Stimulated activated CD4-positive, alpha-beta T cell treated with anti-CD3 and anti-CD28 coated beads, Interleukin-4, amount 100 ng/mL, for 4 hours (primary cell): ENCODE data around the gene ADGRA1.
"Not testable (repeated sequence)": the region's sequence is repeated elsewhere in the genome, so short reads cannot be mapped to it uniquely, and the experiment has no call there.

Experiments
- DNase-seq, 2 experiments: peaks; one replicate each; pipeline ENCODE4 v3.0.0-alpha.2; 2020

ADGRA1 gene, protein sequence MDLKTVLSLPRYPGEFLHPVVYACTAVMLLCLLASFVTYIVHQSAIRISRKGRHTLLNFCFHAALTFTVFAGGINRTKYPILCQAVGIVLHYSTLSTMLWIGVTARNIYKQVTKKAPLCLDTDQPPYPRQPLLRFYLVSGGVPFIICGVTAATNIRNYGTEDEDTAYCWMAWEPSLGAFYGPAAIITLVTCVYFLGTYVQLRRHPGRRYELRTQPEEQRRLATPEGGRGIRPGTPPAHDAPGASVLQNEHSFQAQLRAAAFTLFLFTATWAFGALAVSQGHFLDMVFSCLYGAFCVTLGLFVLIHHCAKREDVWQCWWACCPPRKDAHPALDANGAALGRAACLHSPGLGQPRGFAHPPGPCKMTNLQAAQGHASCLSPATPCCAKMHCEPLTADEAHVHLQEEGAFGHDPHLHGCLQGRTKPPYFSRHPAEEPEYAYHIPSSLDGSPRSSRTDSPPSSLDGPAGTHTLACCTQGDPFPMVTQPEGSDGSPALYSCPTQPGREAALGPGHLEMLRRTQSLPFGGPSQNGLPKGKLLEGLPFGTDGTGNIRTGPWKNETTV

DNA sequence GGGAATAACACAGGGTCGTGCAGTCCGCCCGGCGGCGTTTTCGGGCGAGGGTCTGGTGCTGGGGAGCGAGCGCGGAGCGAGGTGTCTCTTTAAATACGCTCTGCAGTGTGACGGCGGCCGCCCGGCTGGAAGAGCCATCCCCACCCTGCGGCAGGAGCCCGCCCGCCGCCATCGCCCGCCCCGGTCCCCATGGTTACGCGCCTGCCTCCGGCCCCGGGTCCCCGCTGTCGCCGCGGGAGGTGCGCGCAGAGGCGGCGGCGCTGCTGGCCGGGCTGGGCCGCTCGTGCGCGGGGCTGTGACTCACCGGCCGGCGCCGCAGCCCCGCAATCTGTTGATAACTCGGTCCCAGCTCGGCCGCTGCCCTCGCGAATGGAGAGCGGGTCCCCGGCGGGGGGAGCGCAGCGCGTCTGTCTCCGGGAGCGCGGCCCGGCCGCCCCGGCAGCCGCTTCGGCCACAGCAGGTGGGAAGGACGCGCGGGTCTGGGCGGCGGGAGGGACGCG lies at the start of gene ADGRA1:
ADGRA1 (plus strand) TSS at position 246 of the 500 bp plus-strand sequence. CDS start 986 bp downstream, outside the sequence.
- no peak for DNase-seq

DNA sequence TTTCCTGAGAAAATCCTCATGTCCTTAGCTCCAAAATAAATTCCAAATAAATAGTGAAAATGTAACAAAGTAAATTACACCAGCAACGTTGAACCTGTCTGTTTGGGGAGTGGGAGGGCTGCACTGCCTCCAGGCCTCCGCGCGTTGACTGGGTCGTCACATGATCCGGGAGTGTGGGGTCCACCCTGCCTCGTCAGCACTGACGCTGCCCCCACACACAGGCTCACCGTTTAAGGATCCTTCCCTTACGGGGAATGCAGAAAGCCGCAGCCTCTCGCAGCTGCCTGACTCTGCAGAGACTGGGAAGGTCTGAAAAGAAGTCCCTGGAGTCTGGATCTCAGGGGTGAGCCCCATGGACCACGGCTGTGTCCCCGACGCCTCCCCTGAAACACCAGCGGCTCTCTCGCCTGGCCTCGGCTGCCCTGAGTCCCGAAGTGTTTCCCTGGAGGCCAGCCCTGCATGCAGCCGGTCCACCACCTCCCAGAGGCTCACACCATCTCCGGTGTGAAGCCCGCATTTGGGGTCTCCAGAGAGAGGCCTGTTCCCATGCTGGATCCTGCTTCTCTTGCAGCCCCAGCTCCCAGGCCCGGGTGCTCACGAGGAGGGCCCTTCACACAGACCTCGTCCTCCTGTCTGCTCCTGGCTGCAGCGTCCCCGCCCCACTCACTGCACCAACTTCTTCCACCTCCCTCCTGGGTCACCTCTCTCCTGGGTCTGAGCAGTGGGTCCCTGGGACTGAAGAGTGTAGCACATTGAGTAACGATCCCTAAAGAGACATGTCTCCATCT lies 49.5 kb upstream of the ADGRA1 start:
- no peak for DNase-seq

DNA sequence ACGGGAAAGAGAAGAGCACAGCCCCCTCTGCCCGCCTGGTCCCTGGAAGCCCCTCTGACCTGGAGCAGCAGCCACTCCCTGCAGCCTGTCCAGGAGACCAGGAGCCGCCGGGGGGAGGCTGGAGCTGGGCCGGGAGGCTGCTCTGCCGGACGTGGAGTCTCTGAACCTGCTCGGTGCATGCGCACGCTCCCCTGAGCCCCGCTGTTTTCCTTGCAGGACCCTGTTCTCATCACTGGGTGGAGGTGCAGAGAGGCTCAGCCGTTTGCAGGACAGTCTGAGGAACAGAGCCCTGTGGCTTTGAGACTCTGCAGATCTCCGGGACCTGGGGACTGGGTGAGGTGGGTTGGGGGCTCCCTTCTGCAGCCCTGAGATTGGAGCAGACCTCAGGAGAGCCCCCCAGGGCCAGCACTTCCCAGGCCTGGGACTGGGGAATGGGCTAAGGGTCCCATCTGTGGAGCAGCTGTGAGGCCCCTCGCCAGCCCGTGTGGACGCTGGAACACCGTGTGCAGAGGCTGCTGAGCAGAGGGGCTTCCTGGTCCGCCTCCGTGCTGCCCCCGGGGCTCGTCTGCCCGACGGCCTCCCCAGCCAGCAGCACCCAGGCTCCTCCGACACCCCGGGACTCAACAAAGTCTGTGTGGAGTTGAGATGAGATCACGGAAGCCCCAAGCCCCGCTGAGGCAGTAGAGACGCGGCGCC lies 48.5 kb upstream of the ADGRA1 start:
- no peak for DNase-seq

DNA sequence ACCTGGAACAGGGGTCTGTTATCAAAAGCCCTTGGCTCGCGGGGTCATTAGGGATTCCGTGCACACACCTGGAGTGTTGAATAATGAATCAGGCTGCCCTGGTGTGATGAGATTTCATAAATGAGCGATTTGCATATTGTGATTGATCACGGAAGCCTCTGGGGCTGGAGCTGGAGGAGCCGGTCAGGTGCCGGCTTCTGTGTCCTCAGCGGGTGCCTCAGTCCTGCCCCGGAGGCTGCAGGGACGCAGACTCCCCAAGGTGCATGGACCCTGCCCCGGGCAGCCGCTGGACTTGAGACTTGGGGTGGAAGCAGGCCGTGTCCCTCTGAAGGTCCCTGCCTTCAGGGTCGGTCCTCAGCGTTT lies 47.9 kb upstream of the ADGRA1 start:
- no peak for DNase-seq

DNA sequence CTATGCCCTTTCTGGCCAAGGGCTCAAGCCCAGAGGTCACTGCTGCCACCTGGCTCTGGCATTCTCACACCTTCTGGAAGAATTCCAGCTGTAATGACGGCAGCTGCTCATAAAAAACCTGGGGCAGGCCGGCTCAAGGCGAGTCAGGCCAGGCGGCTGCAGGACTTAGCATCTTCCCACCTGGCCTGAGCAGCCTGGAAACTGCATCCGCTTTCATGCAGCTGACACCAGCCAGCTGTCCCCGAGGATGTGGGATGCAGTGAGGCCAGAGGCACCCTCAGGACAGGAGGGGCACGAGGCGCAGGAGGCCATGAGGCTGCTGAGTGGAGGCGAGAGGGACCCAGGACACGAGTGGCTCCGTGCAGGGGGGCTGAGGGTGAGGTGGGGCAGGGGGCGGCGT lies 47.5 kb upstream of the ADGRA1 start:
- no peak for DNase-seq

DNA sequence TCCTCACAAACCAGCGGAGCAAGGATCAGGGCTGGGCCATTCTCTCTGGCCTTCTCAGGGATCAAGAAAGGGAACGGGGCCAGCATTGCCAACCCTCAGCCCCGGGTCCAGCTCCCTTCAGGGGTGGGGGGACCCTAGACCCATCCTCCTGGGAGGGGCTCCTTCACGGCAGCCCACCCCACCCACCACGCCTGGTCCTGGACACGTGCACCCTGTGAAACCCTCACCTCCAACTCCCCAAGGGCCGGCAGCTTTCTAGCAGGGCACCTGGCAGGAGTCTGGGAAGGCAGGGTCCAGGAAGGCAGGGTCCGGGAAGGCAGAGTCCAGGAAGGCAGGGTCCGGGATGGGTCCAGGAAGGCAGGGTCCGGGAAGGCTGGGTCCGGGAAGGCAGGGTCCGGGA lies 46.6 kb upstream of the ADGRA1 start:
- no peak for DNase-seq

DNA sequence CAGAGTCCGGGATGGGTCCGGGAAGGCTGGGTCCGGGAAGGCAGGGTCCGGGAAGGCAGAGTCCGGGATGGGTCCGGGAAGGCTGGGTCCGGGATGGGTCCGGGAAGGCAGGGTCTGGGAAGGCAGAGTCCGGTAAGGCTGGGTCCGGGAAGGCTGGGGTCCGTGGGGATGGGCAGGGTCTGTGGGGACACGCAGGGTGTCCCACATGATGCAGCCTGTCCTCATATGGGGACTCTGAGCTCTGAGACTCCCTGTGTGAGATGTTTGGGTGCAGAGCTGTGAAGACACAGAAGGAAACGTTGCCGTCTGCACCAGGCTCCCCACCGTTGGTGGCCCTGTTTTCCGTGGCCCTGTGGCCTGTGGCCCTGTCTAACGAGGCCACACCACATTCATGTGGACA lies 45.7 kb upstream of the ADGRA1 start:
- no peak for DNase-seq

DNA sequence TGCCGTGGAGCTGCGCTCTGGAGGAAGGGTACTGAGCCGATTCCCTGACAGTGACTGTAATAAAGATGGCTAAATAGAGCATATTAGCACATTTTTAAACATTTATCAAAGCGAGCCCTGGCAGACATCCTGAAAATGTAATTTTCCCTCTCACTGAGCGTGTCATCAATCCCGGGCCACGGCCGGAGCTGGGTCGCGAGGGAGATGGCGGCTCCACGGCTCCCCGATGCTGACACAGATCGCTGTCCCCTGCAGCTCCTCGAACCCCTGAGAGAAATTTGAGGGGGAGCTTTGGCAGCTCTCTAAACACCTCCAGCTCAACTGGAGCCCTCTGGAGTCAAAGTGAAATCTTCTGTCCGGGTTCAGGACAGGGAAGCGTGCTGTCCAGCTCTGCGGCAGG lies 44.9 kb upstream of the ADGRA1 start:
- DNase-seq, result no peak

DNA sequence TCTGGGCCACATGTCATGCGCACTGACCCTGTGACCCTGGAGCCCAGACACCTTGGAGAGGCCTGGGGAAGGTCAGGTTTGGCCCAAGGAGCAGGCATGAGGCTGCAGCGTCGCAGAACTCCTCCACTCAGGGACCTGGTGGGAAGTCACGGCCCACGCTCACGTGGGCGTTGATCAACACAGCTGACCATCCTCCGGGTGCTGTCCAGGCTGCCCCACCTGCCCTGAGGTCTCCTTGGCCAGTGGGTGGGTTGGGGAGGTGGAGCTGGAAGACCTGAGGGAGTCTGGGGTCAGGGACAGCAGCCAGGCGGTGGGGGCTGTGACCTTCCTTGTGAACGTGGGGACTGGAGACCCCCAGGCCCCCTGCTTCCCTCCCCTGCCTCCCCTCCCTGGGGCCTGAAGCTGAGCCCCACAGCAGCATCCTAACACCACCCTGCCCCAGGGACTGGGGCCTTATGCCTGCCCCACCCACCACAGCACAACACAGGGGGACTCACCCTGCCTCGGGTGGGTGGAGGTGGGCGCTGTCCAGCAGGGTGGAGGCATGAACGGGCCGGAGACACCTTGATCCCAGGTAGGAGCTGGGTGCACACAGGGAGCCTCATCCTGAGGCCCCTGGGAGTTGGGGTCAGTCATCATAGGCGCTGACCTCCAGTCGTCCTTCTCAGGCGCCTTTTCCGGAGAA lies 44.0 kb upstream of the ADGRA1 start:
- no peak for DNase-seq

DNA sequence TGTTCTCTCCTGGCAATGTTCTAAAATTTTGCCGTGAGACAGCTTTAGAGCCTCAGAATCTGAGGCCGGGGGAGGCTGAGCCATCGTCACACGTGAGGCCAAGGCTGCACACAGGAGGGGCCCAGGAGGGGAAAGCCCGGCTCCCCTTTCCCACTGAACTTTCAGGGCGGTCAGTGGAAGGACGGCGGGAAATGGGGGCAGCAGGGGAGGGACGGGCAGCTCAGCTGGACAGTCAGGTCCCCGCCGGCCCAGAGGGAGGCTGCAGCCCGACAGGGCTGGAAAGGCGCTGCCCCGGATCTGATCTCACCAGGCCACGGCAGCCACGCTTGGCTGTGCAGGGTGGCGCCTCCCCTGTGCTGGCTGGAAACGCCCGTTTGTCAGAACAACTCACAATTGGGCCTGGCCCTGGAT lies 43.3 kb upstream of the ADGRA1 start:
- DNase-seq, result no peak

DNA sequence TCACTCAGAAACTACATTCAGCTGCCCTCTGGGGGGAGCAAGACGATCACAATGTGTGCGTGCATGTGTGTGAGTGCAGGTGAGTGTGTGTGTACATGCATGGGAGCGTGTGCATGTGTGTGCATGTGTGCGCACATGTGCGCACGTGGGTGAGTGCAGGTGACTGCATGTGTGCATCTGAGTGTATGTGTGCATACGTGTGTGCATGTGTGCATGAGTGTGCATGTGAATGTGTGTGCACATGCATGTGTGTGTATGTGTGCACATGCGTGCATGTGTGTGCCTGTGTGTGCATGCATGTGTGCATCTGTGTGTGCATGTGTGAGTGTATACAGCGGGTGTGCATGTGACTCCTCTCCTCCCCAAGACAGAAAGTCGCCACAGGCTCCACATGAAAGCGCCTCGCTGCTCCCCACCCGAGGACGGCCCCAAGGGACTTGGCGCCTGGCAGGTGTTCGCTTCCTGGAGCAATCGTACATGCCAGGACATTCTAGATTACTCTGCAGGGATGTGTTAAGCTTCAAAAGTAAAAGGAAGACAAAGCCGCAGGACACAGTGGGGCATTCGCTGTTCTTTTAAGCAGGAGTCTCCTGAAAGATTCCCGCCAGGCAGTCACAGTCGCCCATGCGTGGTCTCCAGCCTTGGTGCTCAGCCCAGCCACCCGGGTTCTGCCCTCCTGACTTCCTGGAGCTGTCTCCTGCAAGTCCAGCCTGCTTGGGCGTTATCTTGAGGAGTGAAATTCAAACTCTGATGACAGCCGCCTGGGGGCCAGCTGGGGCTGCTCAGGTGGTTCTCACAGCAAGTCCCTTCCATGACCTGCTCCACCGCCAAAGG lies 42.0 kb upstream of the ADGRA1 start:
- no peak for DNase-seq

DNA sequence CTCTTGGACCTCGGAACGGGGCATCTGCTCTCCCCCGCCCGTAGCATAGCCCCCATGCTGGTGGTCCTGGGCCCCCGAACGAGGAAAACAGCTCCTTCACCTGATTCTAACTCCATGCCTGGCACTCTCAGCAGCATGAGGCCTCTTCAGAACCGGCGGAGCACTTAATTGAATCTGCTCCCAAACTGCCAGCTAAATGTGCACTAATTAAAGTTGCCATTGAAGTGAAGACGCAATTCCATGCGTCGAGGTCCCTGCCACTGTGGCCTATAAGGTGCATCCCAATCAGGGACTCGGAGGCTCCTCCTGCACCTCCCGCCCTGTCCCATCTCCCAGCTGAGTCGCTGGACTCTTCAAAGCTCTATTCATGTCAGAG lies 41.3 kb upstream of the ADGRA1 start:
- DNase-seq, result no peak

DNA sequence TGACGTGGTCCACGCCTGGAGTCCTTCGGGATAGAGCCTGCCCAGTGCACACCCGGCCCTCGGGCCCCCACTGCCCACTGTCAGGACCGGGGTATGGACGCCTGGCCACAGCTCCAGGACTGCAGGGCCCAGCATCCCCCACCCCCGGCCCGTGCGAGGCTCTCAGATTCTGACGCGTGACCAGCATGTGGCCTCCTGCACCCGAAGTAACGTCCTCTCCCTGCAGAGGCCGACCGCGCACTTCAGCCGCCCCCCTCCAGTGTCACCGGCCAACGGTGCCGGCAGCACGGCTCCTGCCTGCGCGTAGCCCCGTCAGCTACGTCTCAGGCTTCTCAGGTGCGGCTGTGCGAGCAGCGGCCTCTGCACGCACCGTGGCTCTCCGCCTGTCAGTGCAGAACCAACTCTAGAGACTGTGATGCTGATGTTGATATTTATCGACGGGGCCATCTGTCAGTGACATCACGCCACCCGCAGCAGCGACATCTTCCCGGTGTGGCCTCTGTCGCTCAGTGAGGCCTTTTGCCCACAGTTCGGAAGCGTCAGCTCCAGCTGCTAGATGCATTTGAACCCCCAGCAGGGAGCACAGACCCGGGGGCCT lies 40.1 kb upstream of the ADGRA1 start:
- no peak for DNase-seq

DNA sequence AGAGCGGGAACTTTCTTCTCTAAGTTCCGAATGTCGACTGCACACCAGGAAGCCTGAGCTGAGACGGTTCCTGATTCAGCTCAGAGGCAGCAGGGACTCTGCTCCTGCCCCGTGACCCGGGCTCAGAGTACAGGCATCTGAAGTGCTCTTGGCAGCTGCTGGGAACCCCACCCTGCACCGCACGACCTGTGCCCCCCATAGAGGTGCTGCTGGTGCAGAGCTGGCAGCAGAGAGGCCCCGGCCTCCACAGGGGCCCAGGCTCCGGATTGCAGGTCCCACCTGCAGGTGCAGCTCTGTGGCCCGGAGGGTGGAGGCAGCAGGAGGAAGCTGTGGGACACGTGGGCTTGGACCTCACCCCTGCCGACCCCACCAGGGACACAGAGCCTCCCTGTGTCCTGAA lies 39.5 kb upstream of the ADGRA1 start:
- DNase-seq, result no peak

DNA sequence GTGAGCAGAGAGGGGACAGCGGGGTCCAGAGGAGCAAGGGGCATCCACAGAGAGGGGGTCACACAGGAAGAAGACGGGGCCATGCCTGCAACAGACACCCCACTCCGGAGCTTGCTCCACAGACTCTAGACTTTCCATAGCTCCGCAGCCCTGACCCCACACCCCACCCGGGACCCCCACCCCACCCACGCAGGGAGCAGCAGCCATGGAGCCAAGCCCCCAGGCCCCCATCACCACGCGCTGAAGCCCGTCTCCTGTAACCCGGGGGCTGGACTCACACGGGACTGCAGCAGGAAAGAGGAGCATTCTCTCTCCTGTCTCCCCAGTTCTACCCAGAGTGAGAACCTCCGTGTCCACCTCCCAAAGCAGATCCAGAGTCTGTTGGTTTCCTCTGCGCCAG lies 38.8 kb upstream of the ADGRA1 start:
- DNase-seq, result no peak

DNA sequence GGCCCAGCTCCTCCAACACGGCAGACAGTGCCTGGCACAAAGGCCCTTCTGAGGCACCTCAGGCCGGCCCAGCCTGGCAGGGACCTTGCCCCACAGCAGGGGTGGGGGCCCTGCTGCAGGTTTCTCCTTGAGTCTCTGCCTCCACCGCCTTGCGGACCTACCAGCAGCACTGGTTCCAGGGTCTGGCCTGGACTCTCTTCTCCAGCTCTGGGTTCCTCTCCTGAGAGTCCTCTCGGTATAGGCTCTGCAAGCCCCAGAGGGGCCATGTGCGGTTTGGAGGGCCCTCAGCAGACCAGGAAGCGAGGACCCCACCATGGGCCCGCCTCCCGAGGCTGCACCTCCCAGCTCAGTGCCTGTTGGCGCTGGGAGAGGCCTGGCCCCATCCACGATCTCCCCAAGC lies 38.1 kb upstream of the ADGRA1 start:
- no peak for DNase-seq

DNA sequence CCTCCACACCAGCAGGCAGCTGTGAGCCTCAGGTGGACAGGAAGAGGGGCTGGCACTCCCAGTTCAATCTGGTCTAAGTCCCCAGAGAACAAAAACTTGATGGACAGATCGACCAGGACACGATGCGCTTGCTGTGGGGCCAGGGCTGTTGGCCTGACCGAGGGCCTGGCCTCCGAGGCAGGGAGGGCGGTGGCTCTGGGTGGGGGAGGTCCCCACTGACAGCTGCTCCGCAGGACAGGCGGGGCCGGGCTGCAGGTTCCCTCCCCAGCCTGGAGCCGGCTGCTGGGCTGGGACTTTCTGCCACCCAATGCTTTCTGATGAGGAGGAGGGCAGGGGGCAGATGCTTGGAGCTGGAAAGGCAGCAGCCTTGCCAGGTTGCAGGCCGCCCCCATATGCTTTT lies 37.4 kb upstream of the ADGRA1 start:
- no peak for DNase-seq

DNA sequence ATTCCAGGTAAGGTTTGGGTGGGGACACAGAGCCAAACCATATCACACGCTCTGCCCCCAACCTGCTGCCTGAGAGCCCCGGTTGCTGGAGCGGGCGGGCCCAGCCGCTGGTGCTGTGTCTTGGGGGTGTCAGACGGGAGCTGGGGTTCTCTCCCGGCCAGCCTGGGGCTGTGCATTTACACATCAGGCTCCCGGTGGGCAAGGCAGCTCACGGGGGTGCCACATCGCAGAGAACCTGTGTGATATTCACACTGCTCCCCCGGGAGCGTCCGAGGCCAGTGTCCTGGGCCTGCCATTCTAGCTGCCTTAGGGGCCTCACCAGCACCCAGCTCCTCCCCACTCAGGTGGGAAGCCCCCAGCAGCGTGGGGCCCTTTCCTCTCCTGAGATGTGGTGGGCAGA lies 35.6 kb upstream of the ADGRA1 start:
- no peak for DNase-seq

DNA sequence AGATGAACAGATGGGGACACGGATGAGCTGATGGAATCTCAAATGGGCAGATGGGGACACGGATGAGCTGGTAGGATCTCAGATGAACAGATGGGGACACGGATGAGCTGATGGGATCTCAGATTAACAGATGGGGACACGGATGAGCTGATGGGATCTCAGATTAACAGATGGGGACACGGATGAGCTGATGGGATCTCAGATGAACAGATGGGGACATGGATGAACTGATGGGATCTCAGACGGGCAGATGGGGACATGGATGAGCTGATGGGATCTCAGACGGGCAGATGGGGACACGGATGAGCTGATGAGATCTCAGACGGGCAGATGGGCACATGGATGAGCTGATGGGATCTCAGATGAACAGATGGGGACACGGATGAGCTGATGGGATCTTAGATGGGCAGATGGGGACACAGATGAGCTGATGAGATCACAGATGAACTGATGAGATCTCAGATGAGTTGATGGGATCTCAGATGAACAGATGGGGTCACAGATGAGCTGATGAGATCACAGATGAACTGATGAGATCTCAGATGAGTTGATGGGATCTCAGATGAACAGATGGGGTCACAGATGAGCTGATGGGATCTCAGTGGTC lies 34.1 kb upstream of the ADGRA1 start:
- not testable (repeated sequence) for DNase-seq

DNA sequence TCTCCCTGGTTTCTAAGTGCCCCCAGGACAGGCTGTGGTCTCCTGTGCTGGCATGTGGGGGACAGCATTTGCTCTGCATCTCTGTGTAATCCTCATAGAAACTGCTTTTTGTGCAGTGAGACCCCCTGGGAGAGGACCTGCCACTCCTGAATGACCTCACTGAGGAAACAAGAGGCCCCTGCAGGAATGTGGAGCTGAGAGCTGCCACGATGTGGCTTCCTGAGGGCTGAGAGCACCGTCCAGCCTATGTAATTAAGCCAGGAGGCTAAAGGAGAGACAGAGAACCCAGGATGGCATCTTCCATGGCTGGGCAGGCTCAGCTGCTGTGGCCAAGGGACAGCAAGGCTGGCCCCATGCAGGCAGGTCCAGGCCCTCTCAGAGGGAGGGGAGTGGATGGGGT lies 32.3 kb upstream of the ADGRA1 start:
- no peak for DNase-seq

DNA sequence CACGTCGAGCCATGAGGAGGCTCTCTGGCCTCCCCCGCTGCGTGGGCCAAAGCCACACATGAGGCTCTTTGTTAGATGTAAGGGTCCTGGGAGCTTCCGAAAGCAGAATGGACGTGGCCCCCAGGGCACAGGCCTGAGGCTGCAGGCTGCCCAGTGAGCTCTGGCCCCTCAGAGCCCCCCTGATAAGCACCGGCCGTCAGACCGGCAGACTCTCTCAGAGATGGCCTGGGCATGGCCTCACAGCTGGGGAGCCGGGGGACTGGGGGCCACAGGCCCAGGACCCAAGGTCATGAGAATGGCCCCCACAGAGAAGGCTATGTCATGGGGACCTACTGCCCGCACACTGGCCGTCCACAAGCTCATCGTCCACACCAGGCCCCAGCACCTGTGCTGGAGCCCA lies 31.7 kb upstream of the ADGRA1 start:
- no peak for DNase-seq
